Stomach (tissue), 4 donors: ENCODE results near the gene GPR150.
A peak's percentile ranks its signal among the peaks of the same experiment; 100 is the strongest.

Experiments used
- CTCF ChIP-seq, 7 experiments: fragments of 450-650 bp in 4 of 7; fragments of 200-600 bp in 3 of 7; sonication (generic) in 3 of 7; IDR thresholded peaks; one replicate each; pipeline ENCODE4 v1.5.1; 2016 to 2019; ENCODE audit warnings: antibody characterized with exemption in 7 of 7, control low read depth in 2 of 7, mild to moderate bottlenecking in 1 of 7
- POLR2A ChIP-seq, 4 donors: fragments of 450-650 bp; IDR thresholded peaks; one replicate each; pipeline ENCODE4 v1.6.1; 2016; ENCODE audit warnings: antibody characterized with exemption in 4 of 4, control low read depth in 2 of 4, mild to moderate bottlenecking in 1 of 4, moderate library complexity in 1 of 4
- POLR2AphosphoS5 ChIP-seq, 3 donors: sonication (generic); formaldehyde crosslinking; IDR thresholded peaks; one replicate each; pipeline ENCODE4 v1.6.1; 2016; ENCODE audit warnings: antibody characterized with exemption in 3 of 3

- TF ChIP-seq CTCF (IDR thresholded peaks at IDR 0.05) (no peak), POLR2AphosphoS5 (IDR thresholded peaks at IDR 0.05) (peak; percentile 88 to 94 (median 93)), POLR2A (IDR thresholded peaks at IDR 0.05) (no peak)
Measured at GRCh38 chr5:95641741-95642220, 21.9 kb downstream of the GPR150 start.
